Mucosa of stomach (tissue), 1 donor: ENCODE data around the gene NPAS3.

Source experiments
- H3K27me3 ChIP-seq: one replicate; pipeline ENCODE4 v1.7.0; 2013; ENCODE audit warnings: mild to moderate bottlenecking, low read length; ENCODE audit not compliant: control insufficient read depth, insufficient read depth
- H3K36me3 ChIP-seq: one replicate; pipeline ENCODE4 v1.7.0; 2013; ENCODE audit warnings: low read length; ENCODE audit not compliant: control insufficient read depth, insufficient read depth
- H3K4me1 ChIP-seq: one replicate; pipeline ENCODE4 v1.7.0; 2013; ENCODE audit warnings: mild to moderate bottlenecking, low read length; ENCODE audit not compliant: control insufficient read depth, insufficient read depth
- H3K4me3 ChIP-seq: one replicate; pipeline ENCODE4 v1.7.0; 2013; ENCODE audit warnings: low read length
- H3K9ac ChIP-seq: one replicate; pipeline ENCODE4 v1.7.0; 2013; ENCODE audit warnings: mild to moderate bottlenecking, low read length, moderate library complexity
- H3K9me3 ChIP-seq: one replicate; pipeline ENCODE4 v1.7.0; 2013; ENCODE audit warnings: mild to moderate bottlenecking, low read length, moderate library complexity; ENCODE audit not compliant: control insufficient read depth
- donor health status: Pancreatic carcinoma.

NPAS3 gene

GRCh38 chr14:32938719-32939253 lies at the start of gene NPAS3:
Gene NPAS3 (plus strand): TSS chr14:32938879.
- Histone ChIP-seq H3K36me3 (no peaks in the 10 kb centered on the region), H3K27me3 (peaks cover 58% of the 10 kb centered on the region), H3K4me3 (no peak within 1 kb of the TSS), H3K9me3 (no peaks in the 10 kb centered on the region), H3K9ac (peak within 1 kb of the TSS; percentile 55), H3K4me1 (no peaks in the 10 kb centered on the region)

- Histone ChIP-seq H3K4me1 (no peaks in the 10 kb centered on the region), H3K27me3 (no peaks in the 10 kb centered on the region), H3K9ac (peak overlapping the region; percentile 6), H3K9me3 (no peaks in the 10 kb centered on the region), H3K4me3 (no peak overlapping the region), H3K36me3 (no peaks in the 10 kb centered on the region)
Measured at GRCh38 chr14:32896979-32897697, 41.5 kb upstream of the NPAS3 start.

GRCh38 chr14:32897698-32898064 lies 41.0 kb upstream of the NPAS3 start:
- Histone ChIP-seq H3K4me3 (no peak overlapping the region), H3K9ac (peak overlapping the region; percentile 6), H3K9me3 (no peaks in the 10 kb centered on the region), H3K27me3 (no peaks in the 10 kb centered on the region), H3K4me1 (no peaks in the 10 kb centered on the region), H3K36me3 (no peaks in the 10 kb centered on the region)

GRCh38 chr14:32898876-32899275 lies 39.8 kb upstream of the NPAS3 start:
- Histone ChIP-seq H3K4me1 (no peaks in the 10 kb centered on the region), H3K27me3 (no peaks in the 10 kb centered on the region), H3K9me3 (no peaks in the 10 kb centered on the region), H3K9ac (no peak overlapping the region), H3K4me3 (no peak overlapping the region), H3K36me3 (no peaks in the 10 kb centered on the region)

- Histone ChIP-seq H3K9ac (no peak overlapping the region), H3K27me3 (no peaks in the 10 kb centered on the region), H3K4me1 (no peaks in the 10 kb centered on the region), H3K4me3 (no peak overlapping the region), H3K36me3 (no peaks in the 10 kb centered on the region), H3K9me3 (no peaks in the 10 kb centered on the region)
Measured at GRCh38 chr14:32900547-32900946, 38.1 kb upstream of the NPAS3 start.

GRCh38 chr14:32905013-32905412 lies 33.7 kb upstream of the NPAS3 start:
- Histone ChIP-seq H3K4me1 (no peaks in the 10 kb centered on the region), H3K9ac (no peak overlapping the region), H3K4me3 (no peak overlapping the region), H3K27me3 (no peaks in the 10 kb centered on the region), H3K36me3 (no peaks in the 10 kb centered on the region), H3K9me3 (no peaks in the 10 kb centered on the region)

- Histone ChIP-seq H3K9me3 (no peaks in the 10 kb centered on the region), H3K36me3 (no peaks in the 10 kb centered on the region), H3K4me1 (no peaks in the 10 kb centered on the region), H3K9ac (no peak overlapping the region), H3K4me3 (no peak overlapping the region), H3K27me3 (no peaks in the 10 kb centered on the region)
Measured at GRCh38 chr14:32906672-32907071, 32.0 kb upstream of the NPAS3 start.

- Histone ChIP-seq H3K36me3 (no peaks in the 10 kb centered on the region), H3K9ac (no peak overlapping the region), H3K4me3 (no peak overlapping the region), H3K27me3 (no peaks in the 10 kb centered on the region), H3K9me3 (no peaks in the 10 kb centered on the region), H3K4me1 (no peaks in the 10 kb centered on the region)
Measured at GRCh38 chr14:32908196-32909084, 30.2 kb upstream of the NPAS3 start.

GRCh38 chr14:32913725-32914124 lies 25.0 kb upstream of the NPAS3 start:
- no peak overlapping the region for H3K9ac ChIP-seq

GRCh38 chr14:32914391-32914790 lies 24.3 kb upstream of the NPAS3 start:
- no peak overlapping the region for H3K9ac ChIP-seq
- no peaks in the 10 kb centered on the region for H3K9me3 ChIP-seq
- no peaks in the 10 kb centered on the region for H3K36me3 ChIP-seq
- H3K27me3 ChIP-seq: no peaks in the 10 kb centered on the region
- H3K4me1 ChIP-seq: no peaks in the 10 kb centered on the region
- no peak overlapping the region for H3K4me3 ChIP-seq

More at GRCh38 chr14:32913725-32914124, 25.0 kb upstream of the NPAS3 start:
- no peaks in the 10 kb centered on the region for H3K36me3 ChIP-seq
- H3K4me1 ChIP-seq: no peaks in the 10 kb centered on the region
- H3K9me3 ChIP-seq: no peaks in the 10 kb centered on the region
- no peaks in the 10 kb centered on the region for H3K27me3 ChIP-seq
- no peak overlapping the region for H3K4me3 ChIP-seq

- H3K4me3 ChIP-seq: no peak overlapping the region
- no peaks in the 10 kb centered on the region for H3K4me1 ChIP-seq
- H3K9ac ChIP-seq: no peak overlapping the region
- no peaks in the 10 kb centered on the region for H3K9me3 ChIP-seq
- no peaks in the 10 kb centered on the region for H3K36me3 ChIP-seq
- no peaks in the 10 kb centered on the region for H3K27me3 ChIP-seq
Measured at GRCh38 chr14:32920696-32921276, 17.9 kb upstream of the NPAS3 start.

GRCh38 chr14:32925439-32925838 lies 13.2 kb upstream of the NPAS3 start:
- H3K4me1 ChIP-seq: no peaks in the 10 kb centered on the region
- H3K9me3 ChIP-seq: no peaks in the 10 kb centered on the region
- H3K36me3 ChIP-seq: no peaks in the 10 kb centered on the region
- H3K4me3 ChIP-seq: no peak overlapping the region
- no peak overlapping the region for H3K9ac ChIP-seq
- no peaks in the 10 kb centered on the region for H3K27me3 ChIP-seq
